Mucosa of descending colon (tissue), 3 donors: Measurements from ENCODE around the gene SIK3. TPM values are rescaled to one million over a fixed set of nuclear protein-coding genes. Genes with fewer than 3 reads are reported as not detected.
A peak's percentile ranks its signal among the peaks of the same experiment; 100 is the strongest.

Source experiments
- ATAC-seq: fragments of 200-7000 bp; cut with Tn5 transposase; one replicate; pipeline ENCODE4 v1.9.1; 2020; ENCODE audit warnings: mild to moderate bottlenecking, moderate library complexity
- DNase-seq, 3 donors: peaks; one replicate each; pipeline ENCODE4 v3.0.0-alpha.2; 2020
- H3K36me3 ChIP-seq: fragments of 200-600 bp; one replicate; pipeline ENCODE4 v1.8.0; 2021; ENCODE audit warnings: low read depth, mild to moderate bottlenecking
- H3K4me1 ChIP-seq: fragments of 200-600 bp; one replicate; pipeline ENCODE4 v1.8.0; 2021; ENCODE audit warnings: low read depth, mild to moderate bottlenecking
- H3K4me3 ChIP-seq: fragments of 200-600 bp; one replicate; pipeline ENCODE4 v1.8.0; 2021; ENCODE audit warnings: mild to moderate bottlenecking
- H3K9me3 ChIP-seq: fragments of 200-600 bp; one replicate; pipeline ENCODE4 v1.8.0; 2021; ENCODE audit warnings: mild to moderate bottlenecking
- CTCF ChIP-seq: fragments of 200-600 bp; IDR thresholded peaks from one replicate; pipeline ENCODE4 v1.8.0; 2022; ENCODE audit warnings: antibody characterized with exemption, mild to moderate bottlenecking
- intact Hi-C, 2 donors: fragments of 100-400 bp; cut with DNase I in 1 of 2; cut with micrococcal nuclease in 1 of 2; formaldehyde crosslinking; loops; one replicate each; pipeline versions ENCODE4 v1.11.0 to v1.11.1; 2022; cut with DNase I, micrococcal nuclease
- total RNA-seq, 3 donors: library from RNA; stranded (reverse); fragmentation: NEBNext Ultra II Directional in 2 of 3; extraction: Animal tissue kit (Norgen Biotek cat#: 25700) in 2 of 3; gene quantifications; one replicate each; pipeline versions ENCODE4 v1.2.1 to v1.2.4, GENCODE V29; 2021 to 2023
- donor health status: DM: no; HTN: no; CAD: no; lungs with moderate emphysema.
- donor health status: DM: no; HTN: no; CAD: no.
- donor health status: DM: no; HTN: yes; CAD: no.

Gene SIK3
- total RNA-seq, 3 donors from 2014 or later: 28.1 to 55.6 (median 41.8) TPM

GRCh38 chr11:116991491-116991890, 106.7 kb downstream of the SIK3 start:
- H3K9me3 ChIP-seq: no peaks in the 10 kb centered on the region
- peaks cover 7% of the 10 kb centered on the region for H3K4me1 ChIP-seq
- DNase-seq: no peak
- TF ChIP-seq CTCF: no peak
- intact Hi-C loops: no loop called here
- no peak for ATAC-seq
- no peaks in the 10 kb centered on the region for H3K36me3 ChIP-seq
- no peak overlapping the region for H3K4me3 ChIP-seq

- H3K9me3 ChIP-seq: no peaks in the 10 kb centered on the region
- no peak overlapping the region for H3K4me3 ChIP-seq
- H3K4me1 ChIP-seq: peaks cover 9% of the 10 kb centered on the region
- H3K36me3 ChIP-seq: no peaks in the 10 kb centered on the region
- no peak for DNase-seq
- no peak for ATAC-seq
- no peak for TF ChIP-seq CTCF
- intact Hi-C loops: no loop called here
These were observed 107.4 kb downstream of the SIK3 start for GRCh38 chr11:116990811-116991210.

GRCh38 chr11:116990061-116990473, 108.2 kb downstream of the SIK3 start:
- DNase-seq (peak in 1 of 3 donors; percentile 24), ATAC-seq (peak; percentile 76)
- intact Hi-C loops: no loop called here
- Histone ChIP-seq H3K9me3 (no peaks in the 10 kb centered on the region), H3K4me1 (peaks cover 12% of the 10 kb centered on the region), H3K4me3 (no peak overlapping the region), H3K36me3 (no peaks in the 10 kb centered on the region)
- TF ChIP-seq CTCF: no peak

GRCh38 chr11:116989184-116989583, 109.0 kb downstream of the SIK3 start:
- no peaks in the 10 kb centered on the region for H3K36me3 ChIP-seq
- ATAC-seq (no peak), DNase-seq (no peak)
- H3K4me1 ChIP-seq: peaks cover 12% of the 10 kb centered on the region
- TF ChIP-seq CTCF: no peak
- H3K4me3 ChIP-seq: no peak overlapping the region
- no peaks in the 10 kb centered on the region for H3K9me3 ChIP-seq
- intact Hi-C loops: no loop called here

GRCh38 chr11:116986521-116987105, 111.6 kb downstream of the SIK3 start:
- H3K4me1 ChIP-seq: peaks cover 12% of the 10 kb centered on the region

More at GRCh38 chr11:116986521-116987105, 111.6 kb downstream of the SIK3 start:
- no peak for DNase-seq
- Histone ChIP-seq H3K36me3 (no peaks in the 10 kb centered on the region), H3K4me3 (no peak overlapping the region), H3K9me3 (no peaks in the 10 kb centered on the region)
- intact Hi-C loops: no loop called here
- peak; percentile 74 for ATAC-seq
- no peak for TF ChIP-seq CTCF
